ENCODE data around the gene ZNF726. TPM values are rescaled to one million over a fixed set of nuclear protein-coding genes. Genes with fewer than 3 reads are reported as not detected.
"Not testable (repeated sequence)": the region's sequence is repeated elsewhere in the genome, so short reads cannot be mapped to it uniquely, and the experiment has no call there.

Gene ZNF726
- 1 to 10 TPM; 7.3 to 8.7 (median 7.6) TPM for total RNA-seq

DNA sequence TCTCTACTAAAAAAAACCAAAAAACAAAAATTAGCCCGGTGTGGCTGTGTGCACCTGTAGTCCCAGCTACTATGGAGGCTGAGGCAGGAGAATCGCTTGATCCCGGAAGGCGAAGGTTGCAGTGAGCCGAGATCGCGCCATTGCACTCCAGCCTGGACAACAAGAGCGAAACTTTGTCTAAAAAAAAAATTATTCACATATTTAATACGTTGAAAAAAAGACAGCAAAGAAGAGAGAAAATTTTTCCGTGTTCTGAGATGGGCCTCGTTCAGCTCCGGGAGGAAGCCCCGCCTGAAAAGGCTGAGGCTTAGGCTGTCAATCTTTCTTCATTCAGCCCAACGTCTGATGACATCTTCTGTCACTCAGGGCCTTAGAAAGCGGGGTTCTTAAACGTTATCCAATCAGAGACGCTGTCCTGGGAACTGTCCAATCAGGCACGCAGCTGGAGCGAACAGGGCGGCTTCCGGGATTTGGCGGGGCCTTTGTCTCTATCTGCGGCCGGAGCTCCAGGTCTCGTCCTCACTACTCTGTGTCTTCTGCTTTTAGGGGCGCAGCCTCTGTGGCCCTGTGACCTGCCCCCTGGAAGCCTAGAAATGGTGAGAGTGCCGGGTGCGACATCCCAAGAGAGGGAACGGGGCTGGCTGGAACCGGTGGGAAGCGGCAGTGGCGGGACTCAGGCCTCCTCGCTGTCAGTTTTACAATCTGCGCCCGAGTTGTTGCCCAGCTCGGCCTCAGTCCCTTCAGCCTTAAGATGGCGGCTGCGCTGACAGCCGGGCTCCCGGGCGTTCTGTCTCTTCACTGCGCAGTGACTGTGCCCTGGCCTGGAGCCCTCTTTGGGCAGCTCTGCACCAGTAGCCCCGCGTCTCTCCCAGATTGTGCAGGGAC, at the start of gene ZNF726:
TSS of gene ZNF726 (plus strand) at position 485 of the 885 bp plus-strand sequence. CDS start at position 594, 109 bp downstream.
- Mint-ChIP-seq H3K4me1 (ENCODE audit: low read depth) (peaks cover 11% of the 10 kb centered on the region), H3K9me3 (peaks cover 5% of the 10 kb centered on the region), H3K36me3 (ENCODE audit: insufficient read depth) (no peaks in the 10 kb centered on the region), H3K4me3 (peak within 1 kb of the TSS; percentile 94), H3K27me3 (ENCODE audit: low read depth) (no peaks in the 10 kb centered on the region)
- peak; percentile 74 for DNase-seq
- ATAC-seq: peak; percentile 99

DNA sequence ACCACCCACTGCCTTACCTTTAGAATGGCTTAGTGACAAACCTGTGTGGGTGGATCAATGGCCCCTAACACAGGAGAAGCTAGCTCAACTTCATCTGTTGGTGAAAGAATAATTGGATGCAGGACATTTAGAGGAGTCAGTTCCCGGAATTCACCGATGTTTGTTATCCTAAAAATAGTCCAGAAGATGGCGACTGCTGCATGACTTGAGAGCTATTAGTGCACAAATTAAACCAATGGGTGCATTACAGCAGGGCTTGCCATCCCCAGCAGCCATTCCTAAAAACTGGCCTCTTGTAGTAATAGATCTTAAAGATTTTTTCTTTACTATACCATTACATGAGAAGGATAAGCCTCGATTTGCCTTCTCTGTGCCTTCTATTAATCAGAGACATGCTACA, 46.8 kb upstream of the ZNF726 start:
- H3K27me3 Mint-ChIP-seq (ENCODE audit: low read depth): no peaks in the 10 kb centered on the region

DNA sequence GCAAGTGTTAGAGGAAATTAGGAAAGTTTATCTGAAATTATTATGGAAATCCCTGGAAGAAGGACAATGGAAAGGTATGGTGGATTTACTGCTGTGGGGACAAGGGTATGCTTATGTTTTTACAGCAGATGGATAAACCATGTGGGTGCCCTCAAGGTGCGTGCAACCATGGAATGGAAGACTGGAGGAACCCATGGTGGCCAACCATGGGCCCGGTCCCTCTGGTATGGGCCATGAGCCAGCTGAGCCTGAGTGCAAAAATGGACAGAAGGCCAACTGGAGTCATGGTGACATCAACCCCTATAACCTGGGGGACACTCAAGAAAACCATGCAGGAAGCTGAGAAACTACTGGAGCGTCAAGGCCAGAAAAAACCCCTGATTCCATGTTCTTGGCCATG, 46.1 kb upstream of the ZNF726 start:
- peaks cover 6% of the 10 kb centered on the region for H3K9me3 Mint-ChIP-seq
- no peaks in the 10 kb centered on the region for H3K27me3 Mint-ChIP-seq (ENCODE audit: low read depth)
- no peak for ATAC-seq
- DNase-seq: no peak
- H3K4me3 Mint-ChIP-seq: no peak overlapping the region
- no peaks in the 10 kb centered on the region for H3K36me3 Mint-ChIP-seq (ENCODE audit: insufficient read depth)
- no peaks in the 10 kb centered on the region for H3K4me1 Mint-ChIP-seq (ENCODE audit: low read depth)

More for the DNA sequence above, 46.8 kb upstream of the ZNF726 start:
- DNase-seq (no peak), ATAC-seq (no peak)
- no peaks in the 10 kb centered on the region for H3K36me3 Mint-ChIP-seq (ENCODE audit: insufficient read depth)
- no peak overlapping the region for H3K4me3 Mint-ChIP-seq
- H3K4me1 Mint-ChIP-seq (ENCODE audit: low read depth): no peaks in the 10 kb centered on the region
- peaks cover 6% of the 10 kb centered on the region for H3K9me3 Mint-ChIP-seq

DNA sequence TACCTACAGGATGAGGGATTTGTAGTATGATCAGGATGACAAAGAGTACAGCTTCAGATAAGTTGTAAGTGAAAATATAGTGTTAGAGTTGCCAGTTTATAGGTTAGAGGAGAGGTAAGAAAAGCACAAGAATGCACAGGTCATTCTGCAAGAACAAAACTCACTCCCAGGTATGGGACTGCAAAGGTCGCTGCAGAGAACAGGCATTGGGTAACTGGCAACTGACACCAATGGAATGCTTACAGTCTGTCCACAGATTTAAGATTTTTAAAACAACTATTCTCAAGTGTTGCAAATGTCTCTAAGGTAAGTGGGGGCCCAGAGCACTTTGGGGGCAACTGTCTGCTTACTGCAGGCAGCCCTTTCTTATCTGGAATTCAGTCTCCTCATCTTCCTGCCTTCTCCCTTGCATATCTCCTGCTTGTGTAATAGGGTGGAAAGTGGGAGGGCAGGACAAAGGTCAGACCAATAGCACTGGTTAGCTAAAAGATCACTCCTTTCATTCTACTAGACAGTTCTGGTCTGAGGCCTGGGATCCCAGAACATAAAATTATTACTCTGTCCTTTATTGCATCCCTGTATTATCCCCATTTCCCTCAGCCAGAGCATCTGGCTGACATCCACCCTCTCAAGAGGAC, 42.3 kb upstream of the ZNF726 start:
- no peaks in the 10 kb centered on the region for H3K36me3 Mint-ChIP-seq (ENCODE audit: insufficient read depth)
- peaks cover 9% of the 10 kb centered on the region for H3K9me3 Mint-ChIP-seq
- H3K4me3 Mint-ChIP-seq: no peak overlapping the region
- DNase-seq: no peak
- H3K4me1 Mint-ChIP-seq (ENCODE audit: low read depth): no peaks in the 10 kb centered on the region
- no peak for ATAC-seq
- H3K27me3 Mint-ChIP-seq (ENCODE audit: low read depth): peaks cover 10% of the 10 kb centered on the region

DNA sequence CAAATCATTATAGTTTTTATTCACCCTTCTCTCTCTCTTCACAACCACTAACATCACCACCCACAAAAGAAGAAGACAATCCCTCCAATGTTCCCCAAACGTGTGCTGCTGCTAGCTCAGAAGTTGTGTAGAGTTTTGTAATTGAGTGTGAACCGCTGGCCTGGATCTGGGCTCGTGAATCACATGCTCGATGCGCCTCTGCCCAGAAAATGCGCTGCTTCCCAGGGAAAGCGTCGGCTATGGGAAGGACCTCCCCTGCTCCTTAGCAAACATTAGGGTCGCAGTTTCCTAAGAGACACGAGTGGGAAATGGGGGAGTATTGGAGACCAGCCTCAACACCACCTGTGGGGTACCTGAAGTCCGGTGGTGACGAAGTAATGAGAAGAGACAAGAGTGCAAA, 38.4 kb upstream of the ZNF726 start:
- Mint-ChIP-seq H3K4me3 (no peak overlapping the region), H3K9me3 (peaks cover 7% of the 10 kb centered on the region), H3K36me3 (ENCODE audit: insufficient read depth) (no peaks in the 10 kb centered on the region), H3K4me1 (ENCODE audit: low read depth) (no peaks in the 10 kb centered on the region), H3K27me3 (ENCODE audit: low read depth) (peaks cover 19% of the 10 kb centered on the region)
- DNase-seq (no peak), ATAC-seq (no peak)

DNA sequence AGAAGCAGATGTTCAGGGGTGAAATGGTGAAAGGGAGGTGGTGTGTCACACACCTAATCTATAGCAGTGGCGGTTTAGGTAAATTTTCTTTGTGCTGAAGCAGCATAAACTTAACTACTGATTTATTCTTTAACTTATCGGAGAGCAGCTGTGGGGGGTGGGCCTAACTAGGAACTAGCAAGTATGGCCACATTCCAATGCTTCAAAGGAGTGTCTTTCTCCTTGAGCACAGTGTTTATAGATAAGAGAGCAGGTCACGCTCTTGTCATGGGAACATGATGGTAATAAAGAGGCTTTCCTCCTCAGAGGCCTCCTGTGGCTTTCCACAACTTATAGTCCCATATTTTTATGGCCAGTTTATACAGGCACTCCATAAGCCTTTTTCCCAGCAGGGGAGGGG, 37.9 kb upstream of the ZNF726 start:
- not testable (repeated sequence) for H3K4me3 Mint-ChIP-seq; H3K36me3 Mint-ChIP-seq (ENCODE audit: insufficient read depth); DNase-seq; H3K9me3 Mint-ChIP-seq; ATAC-seq; H3K4me1 Mint-ChIP-seq (ENCODE audit: low read depth)
- peaks cover 19% of the 10 kb centered on the region for H3K27me3 Mint-ChIP-seq (ENCODE audit: low read depth)

DNA sequence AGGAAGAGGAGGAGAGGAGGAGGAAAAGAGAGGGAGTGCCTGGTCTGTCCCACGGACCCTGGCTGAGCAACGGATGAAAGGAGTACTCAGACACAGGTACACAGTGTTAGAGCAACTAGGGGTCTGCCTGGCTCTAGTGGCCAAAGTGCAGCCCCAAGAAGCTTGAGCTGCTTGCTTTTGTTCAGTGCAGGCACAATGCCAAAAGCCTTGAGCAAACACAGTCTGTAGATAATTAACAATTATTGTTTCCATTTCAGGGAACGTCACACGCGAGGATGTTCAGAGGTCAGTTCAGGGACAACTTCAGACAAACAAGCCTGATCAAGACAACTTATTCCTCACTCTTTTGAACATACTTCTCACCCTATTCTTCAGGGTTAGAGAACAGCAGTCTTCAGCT, 32.2 kb upstream of the ZNF726 start:
- ATAC-seq (no peak), DNase-seq (no peak)
- H3K9me3 Mint-ChIP-seq: peaks cover 8% of the 10 kb centered on the region
- no peaks in the 10 kb centered on the region for H3K4me1 Mint-ChIP-seq (ENCODE audit: low read depth)
- H3K36me3 Mint-ChIP-seq (ENCODE audit: insufficient read depth): no peaks in the 10 kb centered on the region
- H3K27me3 Mint-ChIP-seq (ENCODE audit: low read depth): peaks cover 9% of the 10 kb centered on the region
- no peak overlapping the region for H3K4me3 Mint-ChIP-seq

DNA sequence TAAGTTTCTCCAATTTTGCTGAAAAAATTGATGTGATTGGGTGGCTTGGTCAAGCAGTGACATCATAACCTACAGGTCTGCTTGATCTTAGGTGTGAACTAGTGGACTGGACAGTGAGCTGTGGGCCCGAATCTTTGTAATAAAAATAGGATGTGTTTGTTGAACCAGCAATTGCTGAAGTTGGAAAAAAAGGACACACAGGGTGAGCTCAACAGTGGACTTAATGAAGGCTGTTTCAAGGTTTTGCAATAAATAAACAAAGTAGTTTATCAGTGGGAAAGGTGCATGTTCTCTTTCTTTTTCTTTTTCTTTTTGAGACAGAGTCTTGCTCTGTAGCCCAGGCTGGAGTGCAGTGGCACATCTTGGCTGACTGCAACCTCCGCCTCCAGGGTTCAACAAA, 30.3 kb upstream of the ZNF726 start:
- DNase-seq: no peak
- Mint-ChIP-seq H3K9me3 (peaks cover 5% of the 10 kb centered on the region), H3K27me3 (ENCODE audit: low read depth) (no peaks in the 10 kb centered on the region), H3K4me1 (ENCODE audit: low read depth) (no peaks in the 10 kb centered on the region), H3K36me3 (ENCODE audit: insufficient read depth) (no peaks in the 10 kb centered on the region), H3K4me3 (no peak overlapping the region)
- no peak for ATAC-seq

DNA sequence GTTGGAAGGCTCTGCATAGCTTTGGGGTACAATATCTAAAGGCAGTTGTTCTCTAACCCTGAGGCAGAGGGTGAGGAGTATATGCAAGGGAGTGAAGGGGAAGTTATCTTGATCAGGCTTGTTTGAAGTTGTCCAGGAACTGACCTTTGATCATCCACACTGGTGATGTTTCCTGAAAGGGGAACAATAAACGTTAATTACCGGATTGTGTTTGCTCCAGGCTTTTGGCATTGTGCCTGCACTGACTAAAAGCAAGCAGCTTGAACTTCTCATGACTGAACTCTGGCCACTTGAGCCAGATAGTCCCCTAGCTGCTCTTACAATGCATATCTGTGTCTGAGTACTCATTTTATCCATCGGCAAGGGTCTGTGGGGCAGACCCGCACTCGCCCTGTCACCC, 27.0 kb upstream of the ZNF726 start:
- peaks cover 5% of the 10 kb centered on the region for H3K9me3 Mint-ChIP-seq
- ATAC-seq (no peak), DNase-seq (no peak)
- H3K4me3 Mint-ChIP-seq: no peak overlapping the region
- H3K4me1 Mint-ChIP-seq (ENCODE audit: low read depth): no peaks in the 10 kb centered on the region
- no peaks in the 10 kb centered on the region for H3K36me3 Mint-ChIP-seq (ENCODE audit: insufficient read depth)
- no peaks in the 10 kb centered on the region for H3K27me3 Mint-ChIP-seq (ENCODE audit: low read depth)

DNA sequence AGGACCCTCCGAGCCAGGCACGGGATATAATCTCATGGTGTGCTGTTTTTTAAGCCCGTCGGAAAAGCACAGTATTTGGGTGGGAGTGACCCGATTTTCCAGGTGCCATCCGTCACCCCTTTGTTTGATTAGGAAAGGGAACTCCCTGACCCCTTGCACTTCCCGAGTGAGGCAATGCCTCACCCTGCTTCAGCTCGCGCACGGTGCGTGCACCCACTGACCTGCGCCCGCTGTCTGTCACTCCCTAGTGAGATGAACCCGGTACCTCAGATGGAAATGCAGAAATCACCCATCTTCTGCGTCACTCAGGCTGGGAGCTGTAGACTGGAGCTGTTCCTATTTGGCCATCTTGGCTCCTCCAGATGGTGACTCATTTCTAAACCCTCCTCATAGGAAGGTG, 18.6 kb upstream of the ZNF726 start:
- not testable (repeated sequence) for H3K36me3 Mint-ChIP-seq (ENCODE audit: insufficient read depth); H3K9me3 Mint-ChIP-seq; H3K4me1 Mint-ChIP-seq (ENCODE audit: low read depth); DNase-seq; ATAC-seq; H3K4me3 Mint-ChIP-seq; H3K27me3 Mint-ChIP-seq (ENCODE audit: low read depth)

DNA sequence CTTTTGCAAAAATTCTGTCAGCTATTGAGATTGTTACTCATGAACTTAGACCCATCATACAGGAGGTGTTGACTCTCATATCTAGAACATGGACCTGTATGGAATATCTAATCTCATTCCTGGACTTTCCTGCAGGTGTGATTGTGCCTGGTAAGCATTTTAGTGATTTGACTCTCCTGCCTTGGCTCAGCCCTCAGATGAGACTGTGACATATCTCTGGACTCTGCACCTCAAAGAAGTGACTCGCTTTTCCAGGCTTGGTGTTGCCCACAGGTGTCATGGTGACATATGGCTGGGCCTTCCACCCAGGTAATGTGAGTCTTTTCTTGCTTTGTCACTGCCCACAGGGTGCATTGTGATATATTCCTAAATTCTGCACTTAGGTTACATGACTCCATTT, 17.8 kb upstream of the ZNF726 start:
- DNase-seq (no peak), ATAC-seq (no peak)
- peaks cover 8% of the 10 kb centered on the region for H3K27me3 Mint-ChIP-seq (ENCODE audit: low read depth)
- no peaks in the 10 kb centered on the region for H3K36me3 Mint-ChIP-seq (ENCODE audit: insufficient read depth)
- peaks cover 3% of the 10 kb centered on the region for H3K9me3 Mint-ChIP-seq
- no peaks in the 10 kb centered on the region for H3K4me1 Mint-ChIP-seq (ENCODE audit: low read depth)
- no peak overlapping the region for H3K4me3 Mint-ChIP-seq

DNA sequence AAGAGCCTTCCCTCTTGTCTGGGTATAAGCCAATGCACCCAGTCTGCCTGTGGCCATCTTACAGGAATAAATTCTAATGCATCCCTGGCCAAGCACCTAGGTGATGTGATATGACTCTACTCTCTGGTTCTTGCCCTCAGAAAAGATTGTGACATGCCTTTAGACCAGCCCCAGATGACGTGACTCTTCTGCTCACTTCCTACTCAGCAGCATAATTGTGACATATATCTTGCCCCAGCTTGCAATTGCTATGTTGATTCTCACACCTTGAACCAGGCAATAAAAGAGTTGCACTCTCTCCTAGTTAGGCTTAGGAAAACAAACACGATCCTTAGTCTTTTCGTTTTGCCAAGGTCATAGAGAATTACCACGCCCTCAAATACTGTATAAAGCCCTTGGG, 13.3 kb upstream of the ZNF726 start:
- no peak overlapping the region for H3K4me3 Mint-ChIP-seq
- peaks cover 4% of the 10 kb centered on the region for H3K27me3 Mint-ChIP-seq (ENCODE audit: low read depth)
- H3K4me1 Mint-ChIP-seq (ENCODE audit: low read depth): no peaks in the 10 kb centered on the region
- no peak for DNase-seq
- H3K9me3 Mint-ChIP-seq: peaks cover 18% of the 10 kb centered on the region
- H3K36me3 Mint-ChIP-seq (ENCODE audit: insufficient read depth): no peaks in the 10 kb centered on the region
- ATAC-seq: no peak

DNA sequence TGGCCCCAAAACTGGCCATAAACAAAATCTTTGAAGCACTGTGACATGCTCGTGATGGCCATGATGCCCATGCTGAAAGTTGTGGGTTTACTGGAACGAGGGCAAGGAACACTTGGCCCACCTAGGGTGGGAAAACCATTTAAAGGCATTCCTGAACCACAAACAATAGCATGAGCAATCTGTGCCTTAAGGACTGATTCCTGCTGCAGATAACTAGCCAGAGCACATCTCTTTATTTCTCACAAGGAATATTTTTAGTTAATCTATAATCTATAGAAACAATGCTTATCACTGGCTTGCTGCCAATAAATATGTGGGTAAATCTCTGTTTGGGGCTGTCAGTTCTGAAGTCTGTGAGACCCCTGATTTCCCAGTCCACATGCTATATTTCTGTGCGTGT, 10.3 kb upstream of the ZNF726 start:
- no peak for ATAC-seq
- Mint-ChIP-seq H3K36me3 (ENCODE audit: insufficient read depth) (no peaks in the 10 kb centered on the region), H3K4me1 (ENCODE audit: low read depth) (no peaks in the 10 kb centered on the region), H3K27me3 (ENCODE audit: low read depth) (no peaks in the 10 kb centered on the region), H3K4me3 (no peak overlapping the region), H3K9me3 (peaks cover 26% of the 10 kb centered on the region)
- no peak for DNase-seq

DNA sequence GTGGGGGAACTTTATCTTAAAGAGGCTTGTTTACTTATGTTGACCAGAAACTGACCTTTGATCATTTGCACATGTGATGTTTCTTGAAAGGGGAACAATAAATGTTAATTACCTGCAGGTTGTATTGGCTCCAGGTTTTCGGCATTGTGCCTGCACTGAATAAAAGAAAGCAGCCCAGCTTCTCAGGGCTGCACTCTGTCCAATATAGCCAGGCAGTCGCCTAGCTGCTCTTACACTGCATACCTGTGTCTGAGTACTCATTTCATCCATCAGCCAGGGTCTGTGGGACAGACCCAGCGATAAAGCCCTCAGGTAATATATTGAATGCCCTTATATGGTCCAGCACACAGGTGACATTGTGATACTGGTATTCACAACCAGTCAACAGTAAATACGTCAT, 8.9 kb upstream of the ZNF726 start:
- no peak overlapping the region for H3K4me3 Mint-ChIP-seq
- H3K36me3 Mint-ChIP-seq (ENCODE audit: insufficient read depth): no peaks in the 10 kb centered on the region
- no peaks in the 10 kb centered on the region for H3K27me3 Mint-ChIP-seq (ENCODE audit: low read depth)
- H3K9me3 Mint-ChIP-seq: peaks cover 26% of the 10 kb centered on the region
- no peak for DNase-seq
- ATAC-seq: no peak
- no peaks in the 10 kb centered on the region for H3K4me1 Mint-ChIP-seq (ENCODE audit: low read depth)

DNA sequence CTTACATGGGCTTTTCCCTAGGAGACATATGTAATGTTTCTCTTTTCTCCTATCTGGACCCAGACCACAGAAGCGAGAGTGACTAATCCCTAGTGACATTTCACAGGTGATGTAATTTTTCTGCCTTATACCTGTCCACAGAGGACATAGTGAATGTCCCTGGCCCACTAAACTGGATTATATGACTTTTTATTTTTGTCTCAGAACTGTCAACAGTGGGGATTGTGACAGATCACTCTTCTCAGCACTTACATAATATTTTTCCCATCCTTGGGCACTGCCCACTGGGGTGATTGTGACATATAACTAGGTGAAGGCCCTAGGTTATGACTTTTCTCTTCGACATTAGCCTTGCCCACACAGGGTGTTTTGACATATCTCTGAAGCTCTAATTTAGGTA, 7.9 kb upstream of the ZNF726 start:
- H3K4me3 Mint-ChIP-seq: no peak overlapping the region
- H3K9me3 Mint-ChIP-seq: peaks cover 26% of the 10 kb centered on the region
- H3K4me1 Mint-ChIP-seq (ENCODE audit: low read depth): no peaks in the 10 kb centered on the region
- no peaks in the 10 kb centered on the region for H3K36me3 Mint-ChIP-seq (ENCODE audit: insufficient read depth)
- DNase-seq (no peak), ATAC-seq (no peak)
- no peaks in the 10 kb centered on the region for H3K27me3 Mint-ChIP-seq (ENCODE audit: low read depth)

Data from activated T-cell treated with anti-CD3 and anti-CD28 coated beads, Interleukin-2, amount 50 U/mL, for 4 hours (primary cell).